SK-N-MC (cell line): ENCODE measurements around the gene SERGEF.

Experiments used
- EZH2 ChIP-seq: fragments of 200-600 bp; sonication (generic); IDR thresholded peaks from one replicate; pipeline ENCODE4 v1.6.1; 2017; ENCODE audit warnings: antibody characterized with exemption
- FOXP2 ChIP-seq: optimal IDR thresholded peaks from 2 replicates; pipeline ENCODE3; 2011; ENCODE audit warnings: mild to moderate bottlenecking, moderate library complexity; ENCODE audit not compliant: insufficient read depth; ENCODE audit errors: extremely low read length, control extremely low read depth
- POLR2AphosphoS5 ChIP-seq: IDR thresholded peaks from 2 replicates; pipeline ENCODE4 v1.6.1; 2012; ENCODE audit warnings: mild to moderate bottlenecking, low read depth, low read length, borderline replicate concordance

DNA sequence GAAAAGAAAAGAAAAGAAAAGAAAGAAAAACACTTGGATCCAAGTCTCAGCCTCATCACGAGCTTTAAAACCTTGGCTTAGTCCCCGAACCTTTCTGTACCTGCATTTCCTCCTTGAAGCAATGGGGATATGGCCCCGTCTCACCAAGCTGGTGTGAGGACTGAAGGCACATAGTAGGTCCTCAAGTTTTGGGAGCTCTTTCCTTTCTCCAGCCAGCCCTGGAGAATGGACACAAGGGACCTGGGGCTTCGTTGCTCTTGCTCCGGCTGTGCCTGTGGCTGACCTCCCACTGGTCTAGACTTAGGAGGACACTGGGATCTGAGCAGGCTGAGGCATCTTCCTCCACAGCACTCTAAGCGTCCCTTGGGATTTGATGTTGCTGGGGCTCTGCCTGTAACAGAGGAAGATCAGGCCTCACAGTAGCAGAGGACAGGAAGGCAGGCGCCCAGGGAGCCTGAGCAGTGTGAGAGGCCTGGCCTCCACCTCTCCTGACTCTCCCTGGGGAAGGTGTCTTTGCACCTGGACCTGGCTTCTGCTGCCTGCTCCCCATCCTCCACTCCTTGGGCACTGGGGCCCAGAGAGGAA lies 245.5 kb downstream of the SERGEF start:
- TF ChIP-seq POLR2AphosphoS5: no peak
- TF ChIP-seq EZH2: no peak
- no peak for TF ChIP-seq FOXP2
